H1 (cell line): ENCODE results near the gene NCOA1. TPM values are rescaled to one million over a fixed set of nuclear protein-coding genes. Genes with fewer than 3 reads are reported as not detected.

ENCODE experiments used
- CTCF ChIA-PET: fragments of 300-600 bp; sonication (Branson Sonifier 250); formaldehyde crosslinking; loops from one replicate; lab custom pipeline; 2021; ENCODE audit not compliant: partially characterized antibody; lab: Charles Lee
- POLR2A ChIA-PET: fragments of 300-600 bp; sonication (Branson Sonifier 250); formaldehyde crosslinking; loops from one replicate; lab custom pipeline; 2021; ENCODE audit warnings: inconsistent platforms; ENCODE audit not compliant: partially characterized antibody; lab: Charles Lee
- DNase-seq, 2 experiments: peaks; one replicate each; pipeline versions ENCODE4 v3.0.0 to v3.0.0-alpha.2; 2010 to 2022; ENCODE audit warnings: low spot score in 2 of 2, low read depth in 1 of 2, mixed read lengths in 1 of 2
- FAIRE-seq: peaks from 2 replicates; lab custom pipeline; 2011; peaks lifted over from hg19 to GRCh38; lab: Jason Lieb, UNC
- H2AFZ ChIP-seq: 2 replicates; pipeline ENCODE4 v1.8.1; 2012; ENCODE audit warnings: low read length, inconsistent platforms
- H2AK5ac ChIP-seq: 2 replicates; pipeline ENCODE4 v1.6.1; 2013; ENCODE audit warnings: low read depth, low read length
- H2BK120ac ChIP-seq: replicated peaks from 2 replicates; pipeline ENCODE3; 2013; ENCODE audit warnings: low read depth, low read length, inconsistent platforms
- H2BK12ac ChIP-seq: 2 replicates; pipeline ENCODE4 v1.6.1; 2013; ENCODE audit warnings: low read depth, low read length
- H2BK15ac ChIP-seq: 2 replicates; pipeline ENCODE4 v1.6.1; 2013; ENCODE audit warnings: low read length
- H2BK20ac ChIP-seq: 2 replicates; pipeline ENCODE4 v1.6.1; 2013; ENCODE audit warnings: low read length
- H2BK5ac ChIP-seq: 2 replicates; pipeline ENCODE4 v1.6.1; 2013; ENCODE audit warnings: low read depth, low read length
- H3K14ac ChIP-seq: 2 replicates; pipeline ENCODE4 v1.6.1; 2013; ENCODE audit warnings: inconsistent platforms; ENCODE audit not compliant: insufficient read length
- H3K18ac ChIP-seq: 2 replicates; pipeline ENCODE4 v1.6.1; 2013; ENCODE audit warnings: low read length; ENCODE audit errors: extremely low read depth
- H3K23ac ChIP-seq: 2 replicates; pipeline ENCODE4 v1.6.1; 2013; ENCODE audit warnings: inconsistent platforms; ENCODE audit not compliant: insufficient read length
- H3K23me2 ChIP-seq: 2 replicates; pipeline ENCODE4 v1.6.1; 2013; ENCODE audit warnings: low read depth, low read length
- H3K27ac ChIP-seq: 2 replicates; pipeline ENCODE4 v1.6.1; 2011; ENCODE audit warnings: low read depth, low read length, inconsistent platforms
- H3K27me3 ChIP-seq, 4 experiments: replicated peaks in 1 of 4; 1 replicate in 1 of 4; 2 replicates in 3 of 4; pipeline versions ENCODE4 v1.6.1 to v1.8.1; 2011 to 2013; ENCODE audit warnings: low read length in 3 of 4, mild to moderate bottlenecking in 3 of 4, inconsistent platforms in 2 of 4, mixed read lengths in 2 of 4, moderate library complexity in 1 of 4; ENCODE audit not compliant: control insufficient read depth in 3 of 4, insufficient read depth in 3 of 4; ENCODE audit errors: extremely low read depth in 1 of 4
- H3K36me3 ChIP-seq, 4 experiments: 2 replicates each; pipeline versions ENCODE4 v1.6.1 to v1.8.1; 2011 to 2013; ENCODE audit warnings: mild to moderate bottlenecking in 4 of 4, low read length in 3 of 4, moderate library complexity in 2 of 4, control low read depth in 1 of 4, inconsistent platforms in 1 of 4; ENCODE audit not compliant: insufficient read depth in 4 of 4, control insufficient read depth in 2 of 4
- H3K4ac ChIP-seq: replicated peaks from 2 replicates; pipeline ENCODE3; 2013; ENCODE audit warnings: low read length, low read depth, mixed read lengths, inconsistent platforms; ENCODE audit not compliant: insufficient read length
- H3K4me1 ChIP-seq, 4 experiments: replicated peaks in 1 of 4; 1 replicate in 1 of 4; 2 replicates in 3 of 4; pipeline versions ENCODE4 v1.6.1 to v1.8.1; 2011 to 2013; ENCODE audit warnings: low read length in 3 of 4, inconsistent platforms in 2 of 4, mixed read lengths in 1 of 4; ENCODE audit not compliant: insufficient read depth in 4 of 4, control insufficient read depth in 3 of 4
- H3K4me2 ChIP-seq, 2 experiments: 2 replicates each; pipeline versions ENCODE4 v1.6.1 to v1.8.1; 2011 to 2013; ENCODE audit warnings: low read depth in 2 of 2, low read length in 2 of 2, control low read depth in 1 of 2, inconsistent platforms in 1 of 2, mild to moderate bottlenecking in 1 of 2; ENCODE audit not compliant: insufficient read depth in 1 of 2
- H3K4me3 ChIP-seq, 4 experiments: fragments of 200-600, 300-600 bp in 1 of 4; sonication (generic), shearing (Covaris generic), sonication (Bioruptor Twin) in 1 of 4; 2 replicates each; pipeline versions ENCODE4 v1.5.1 to v1.8.1; 2011 to 2016; ENCODE audit warnings: low read length in 4 of 4, low read depth in 3 of 4, control low read depth in 2 of 4, inconsistent platforms in 2 of 4, mild to moderate bottlenecking in 2 of 4, mixed read lengths in 1 of 4, moderate library complexity in 1 of 4; ENCODE audit not compliant: insufficient read depth in 2 of 4; ENCODE audit errors: extremely low read depth in 1 of 4
- H3K56ac ChIP-seq: replicated peaks from 2 replicates; pipeline ENCODE3; 2013; ENCODE audit warnings: low read depth, mild to moderate bottlenecking, mixed read lengths, low read length, inconsistent platforms; ENCODE audit not compliant: insufficient read length
- H3K79me1 ChIP-seq: 2 replicates; pipeline ENCODE4 v1.6.1; 2013; ENCODE audit warnings: low read depth, low read length, control low read depth
- H3K79me2 ChIP-seq, 2 experiments: 2 replicates each; pipeline versions ENCODE4 v1.6.1 to v1.8.1; 2012 to 2013; ENCODE audit warnings: low read length in 2 of 2, mild to moderate bottlenecking in 2 of 2, inconsistent platforms in 1 of 2; ENCODE audit not compliant: insufficient read depth in 2 of 2, control insufficient read depth in 1 of 2
- H3K9ac ChIP-seq, 4 experiments: replicated peaks in 1 of 4; 1 replicate in 1 of 4; 2 replicates in 3 of 4; pipeline versions ENCODE4 v1.6.1 to v1.8.1; 2011 to 2013; ENCODE audit warnings: low read depth in 3 of 4, low read length in 3 of 4, control low read depth in 2 of 4, mild to moderate bottlenecking in 2 of 4, moderate library complexity in 2 of 4, inconsistent platforms in 1 of 4; ENCODE audit errors: extremely low read depth in 1 of 4
- H3K9me3 ChIP-seq, 2 experiments: 2 replicates each; pipeline versions ENCODE4 v1.6.1 to v1.8.1; 2012 to 2013; ENCODE audit warnings: mild to moderate bottlenecking in 2 of 2, moderate library complexity in 2 of 2, control low read depth in 1 of 2, inconsistent platforms in 1 of 2, low read depth in 1 of 2, low read length in 1 of 2, mixed read lengths in 1 of 2; ENCODE audit not compliant: insufficient read depth in 2 of 2
- H4K20me1 ChIP-seq, 2 experiments: replicated peaks in 1 of 2; 2 replicates each; pipeline versions ENCODE3 to v1.8.1; 2011 to 2013; ENCODE audit warnings: inconsistent platforms in 2 of 2, low read length in 2 of 2, mild to moderate bottlenecking in 1 of 2; ENCODE audit not compliant: insufficient read depth in 2 of 2, control insufficient read depth in 1 of 2
- H4K5ac ChIP-seq: 2 replicates; pipeline ENCODE4 v1.6.1; 2013; ENCODE audit warnings: low read length, low read depth, mixed read lengths, inconsistent platforms; ENCODE audit not compliant: insufficient read length
- H4K8ac ChIP-seq: 2 replicates; pipeline ENCODE4 v1.8.0; 2013; ENCODE audit warnings: mild to moderate bottlenecking, moderate library complexity, low read length, inconsistent platforms; ENCODE audit not compliant: insufficient read depth; ENCODE audit errors: extremely low read depth
- H4K91ac ChIP-seq: replicated peaks from 2 replicates; pipeline ENCODE3; 2013; ENCODE audit warnings: low read length, mixed read lengths, inconsistent platforms; ENCODE audit not compliant: insufficient read length
- EGR1 ChIP-seq: IDR thresholded peaks from 2 replicates; pipeline ENCODE4 v1.6.1; 2011; ENCODE audit warnings: low read depth, low read length, borderline replicate concordance
- MAFK ChIP-seq: IDR thresholded peaks from 2 replicates; pipeline ENCODE4 v1.6.1; 2012; ENCODE audit warnings: low read depth, mild to moderate bottlenecking, improper control_type of control experiment, low read length
- PHF8 ChIP-seq: fragments of 200-600 bp; sonication (generic); conservative IDR thresholded peaks from 2 replicates; pipeline ENCODE4 v1.7.1; 2012; ENCODE audit warnings: low read depth, mild to moderate bottlenecking, inconsistent platforms, low read length, moderate library complexity
- RAD21 ChIP-seq, 2 experiments: IDR thresholded peaks in 1 of 2; conservative IDR thresholded peaks in 1 of 2; 2 replicates each; pipeline ENCODE4 v1.6.1; 2011; ENCODE audit warnings: low read depth in 2 of 2, low read length in 2 of 2, improper control_type of control experiment in 1 of 2, inconsistent platforms in 1 of 2, mild to moderate bottlenecking in 1 of 2, moderate library complexity in 1 of 2
- SRF ChIP-seq: IDR thresholded peaks from 2 replicates; pipeline ENCODE4 v1.6.1; 2011; ENCODE audit warnings: mild to moderate bottlenecking, low read depth, low read length, moderate library complexity
- WGBS, 2 experiments: shearing (Covaris generic) in 1 of 2; methylation state at CpG; one replicate each; pipeline versions ENCODE4 v1.1.6 to v1.1.7; 2013 to 2015; ENCODE audit warnings: low lambda C conversion rate in 2 of 2, mixed read lengths in 2 of 2, inconsistent platforms in 1 of 2, low coverage in 1 of 2, missing lambda C conversion rate in 1 of 2; ENCODE audit not compliant: insufficient replicate concordance in 2 of 2, insufficient coverage in 1 of 2, insufficient read length in 1 of 2; ENCODE audit errors: extremely low coverage in 1 of 2, missing lambda C conversion rate in 1 of 2; 5-methylcytosine and 5-hydroxymethylcytosine counted together
- polyA plus RNA-seq, 7 experiments: library from polyadenylated mRNA; depleted of rRNA in 3 of 7; stranded (reverse) in 5 of 7; unstranded in 2 of 7; fragments of >200 nt in 5 of 7; fragments of 200-250 nt in 2 of 7; gene quantifications; 1 replicate in 5 of 7; 2 replicates in 1 of 7; 4 replicates in 1 of 7; pipeline versions ENCODE4 v1.2.1 to v1.2.3, GENCODE V29; 2011 to 2013; ENCODE audit warnings: missing spikeins in 2 of 7, mixed read lengths in 2 of 7
- total RNA-seq: library from RNA; stranded (reverse); fragmentation: NEBNext Ultra II Directional; extraction: Animal tissue kit (Norgen Biotek cat#: 25700); gene quantifications from 2 replicates; pipeline ENCODE4 v1.2.1, GENCODE V29; 2021

The NCOA1 gene
- total and polyA plus RNA-seq, 2 of the 8 experiments (the other 6 are each of a cell fraction or from before 2014, with no cell fraction given): 12.8 to 17.9 TPM

DNA sequence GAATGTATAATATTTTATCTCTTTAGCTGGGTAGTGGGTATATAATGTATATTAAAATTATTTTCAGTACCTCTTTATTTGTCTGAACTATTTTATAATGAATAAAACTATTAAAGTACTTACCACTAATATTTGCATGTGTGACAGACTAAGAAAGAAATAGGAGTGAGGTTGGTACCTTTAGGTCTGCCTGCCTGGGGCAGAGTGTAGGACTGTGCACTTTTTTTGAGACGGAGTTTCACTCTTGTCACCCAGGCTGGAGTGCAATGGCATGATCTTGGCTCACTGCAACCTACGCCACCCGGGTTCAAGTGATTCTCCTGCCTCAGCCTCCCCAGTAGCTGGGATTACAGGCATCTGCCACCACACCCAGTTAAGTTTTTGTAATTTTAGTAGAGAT is 18.8 kb downstream of the NCOA1 start:
- H3K14ac ChIP-seq: no peak overlapping the region
- H4K20me1 ChIP-seq: no peaks in the 10 kb centered on the region
- CTCF ChIA-PET: no interaction called here
- no peak for DNase-seq
- H3K56ac ChIP-seq: no peak overlapping the region
- POLR2A ChIA-PET: interaction anchor here (1.6 kb wide), 1 partner anchor 17 kb away, joined by 3 read pairs; no protein-coding TSS in a partner anchor
- WGBS, 2 experiments: 86% methylated on average over 3 of the region's 3 CpGs; no CpG with 5 or more reads in 1 of the 2 experiments
- H3K4me3 ChIP-seq: no peak overlapping the region
- H3K23ac ChIP-seq: no peak overlapping the region
- H3K27ac ChIP-seq: no peak overlapping the region
- no peak overlapping the region for H4K91ac ChIP-seq
- no peak overlapping the region for H2BK5ac ChIP-seq
- no peak overlapping the region for H4K5ac ChIP-seq
- no peak overlapping the region for H4K8ac ChIP-seq
- H3K79me1 ChIP-seq: no peaks in the 10 kb centered on the region; the same call in 1 of the 2 replicates
- no peaks in the 10 kb centered on the region for H3K4me1 ChIP-seq
- no peak overlapping the region for H3K9ac ChIP-seq
- peaks cover 0 to 18% of the 10 kb centered on the region in 2 experiments; a peak in 2 of 4 replicates for H3K79me2 ChIP-seq
- H3K18ac ChIP-seq: no peak overlapping the region
- no peak overlapping the region for H3K4ac ChIP-seq
- no peaks in the 10 kb centered on the region for H3K23me2 ChIP-seq
- H2BK12ac ChIP-seq: no peak overlapping the region
- no peak overlapping the region for H2AFZ ChIP-seq
- H3K9me3 ChIP-seq: no peaks in the 10 kb centered on the region
- no peak overlapping the region for H3K4me2 ChIP-seq
- no peak overlapping the region for H2AK5ac ChIP-seq
- no peaks in the 10 kb centered on the region for H3K27me3 ChIP-seq
- TF ChIP-seq SRF: no peak
- no peak for TF ChIP-seq RAD21 (IDR thresholded peaks at IDR 0.05 in 1 of 2, conservative IDR thresholded peaks at IDR 0.05 in 1 of 2; ENCODE audit: low read depth in 2 of 2, low read length in 2 of 2)
- no peak for TF ChIP-seq EGR1
- no peak for TF ChIP-seq PHF8
- no peak for TF ChIP-seq MAFK
- no peak for FAIRE-seq
- no peaks in the 10 kb centered on the region for H3K36me3 ChIP-seq
- no peak overlapping the region for H2BK15ac ChIP-seq
- no peak overlapping the region for H2BK120ac ChIP-seq
- no peak overlapping the region for H2BK20ac ChIP-seq
